RWPE1 (cell line): Measurements from ENCODE around the gene GRM1.

Source experiments
- CTCF ChIA-PET: fragments of 350-600 bp; sonication (Branson Sonifier 250); formaldehyde crosslinking; extraction: SDS; loops from one replicate; lab custom pipeline; 2021; lab: Yijun Ruan, JAX
- POLR2A ChIA-PET: fragments of 400-600 bp; formaldehyde crosslinking; extraction: SDS; loops from one replicate; lab custom pipeline; 2020; ENCODE audit warnings: antibody characterized with exemption; ENCODE audit not compliant: low non-redundant PET; lab: Yijun Ruan, JAX
- DNase-seq: peaks from one replicate; pipeline ENCODE4 v3.0.0; 2012; ENCODE audit warnings: low spot score
- H3K27ac ChIP-seq: fragments of 450-650 bp; 2 replicates; pipeline ENCODE4 v1.5.1; 2017
- TF ChIP-seq, protein P1 (sequence below): fragments of 450-650 bp; conservative IDR thresholded peaks from 2 replicates; pipeline ENCODE4 v1.5.1; 2017; ENCODE audit warnings: low read depth, mild to moderate bottlenecking

The GRM1 gene

DNA sequence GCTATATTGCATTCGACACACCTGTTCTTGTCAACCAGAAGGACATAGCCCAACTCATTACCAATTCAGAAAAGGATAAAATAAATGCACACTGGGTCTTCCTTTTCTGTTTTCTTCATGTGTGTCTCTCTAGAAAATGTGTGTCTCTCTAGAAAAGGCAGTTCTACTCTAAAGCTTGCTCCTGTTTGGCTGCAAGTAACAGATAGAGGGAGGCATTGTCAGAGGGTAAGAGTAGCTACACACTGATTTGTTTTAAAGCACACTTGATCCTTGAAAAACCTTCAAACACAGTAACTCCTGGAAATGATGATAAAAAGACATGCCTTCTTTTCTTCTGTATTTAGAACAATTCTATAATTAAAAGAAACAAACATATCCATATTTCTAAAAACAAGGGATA is 21.3 kb downstream of the GRM1 start:
- no peak overlapping the region for H3K27ac ChIP-seq
- ChIA-PET CTCF (no interaction called here), POLR2A (no interaction called here)
- DNase-seq, result no peak
- TF ChIP-seq, protein P1, sequence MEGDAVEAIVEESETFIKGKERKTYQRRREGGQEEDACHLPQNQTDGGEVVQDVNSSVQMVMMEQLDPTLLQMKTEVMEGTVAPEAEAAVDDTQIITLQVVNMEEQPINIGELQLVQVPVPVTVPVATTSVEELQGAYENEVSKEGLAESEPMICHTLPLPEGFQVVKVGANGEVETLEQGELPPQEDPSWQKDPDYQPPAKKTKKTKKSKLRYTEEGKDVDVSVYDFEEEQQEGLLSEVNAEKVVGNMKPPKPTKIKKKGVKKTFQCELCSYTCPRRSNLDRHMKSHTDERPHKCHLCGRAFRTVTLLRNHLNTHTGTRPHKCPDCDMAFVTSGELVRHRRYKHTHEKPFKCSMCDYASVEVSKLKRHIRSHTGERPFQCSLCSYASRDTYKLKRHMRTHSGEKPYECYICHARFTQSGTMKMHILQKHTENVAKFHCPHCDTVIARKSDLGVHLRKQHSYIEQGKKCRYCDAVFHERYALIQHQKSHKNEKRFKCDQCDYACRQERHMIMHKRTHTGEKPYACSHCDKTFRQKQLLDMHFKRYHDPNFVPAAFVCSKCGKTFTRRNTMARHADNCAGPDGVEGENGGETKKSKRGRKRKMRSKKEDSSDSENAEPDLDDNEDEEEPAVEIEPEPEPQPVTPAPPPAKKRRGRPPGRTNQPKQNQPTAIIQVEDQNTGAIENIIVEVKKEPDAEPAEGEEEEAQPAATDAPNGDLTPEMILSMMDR, result no peak

DNA sequence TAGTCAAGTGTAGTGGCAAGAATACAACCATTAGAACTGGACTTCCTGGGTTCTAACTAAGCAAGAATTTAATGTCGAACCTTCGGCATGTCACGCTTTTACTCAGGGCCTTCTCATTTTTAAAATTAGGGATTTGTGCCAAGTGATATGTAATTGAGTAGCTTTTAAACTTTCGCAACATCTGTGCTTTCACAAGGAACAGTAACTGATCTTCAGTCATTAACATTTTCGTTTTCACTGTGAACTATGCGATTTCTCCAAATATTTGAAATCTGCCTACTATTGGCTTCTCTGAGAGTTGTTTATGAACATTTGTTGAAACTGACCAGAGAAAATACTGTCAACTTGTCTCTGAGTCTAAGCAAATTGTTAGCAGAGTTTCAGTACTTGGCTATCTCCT is 27.6 kb downstream of the GRM1 start:
- TF ChIP-seq, protein P1, result no peak
- no peak for DNase-seq
- POLR2A ChIA-PET, result no interaction called here
- no peak overlapping the region for H3K27ac ChIP-seq
- CTCF ChIA-PET, result no interaction called here

GRCh38 chr6:146065690-146066089 is 36.8 kb downstream of the GRM1 start:
- CTCF ChIA-PET, result no interaction called here
- no peak for DNase-seq
- TF ChIP-seq, protein P1, result no peak
- POLR2A ChIA-PET, result no interaction called here
- no peak overlapping the region for H3K27ac ChIP-seq

GRCh38 chr6:146066506-146066905 is 37.6 kb downstream of the GRM1 start:
- ChIA-PET POLR2A (no interaction called here), CTCF (no interaction called here)
- TF ChIP-seq, protein P1, result no peak
- no peak for DNase-seq
- no peak overlapping the region for H3K27ac ChIP-seq

- TF ChIP-seq, protein P1, result no peak
- ChIA-PET POLR2A (no interaction called here), CTCF (no interaction called here)
These were observed 42.9 kb downstream of the GRM1 start for GRCh38 chr6:146071781-146072180.

DNA sequence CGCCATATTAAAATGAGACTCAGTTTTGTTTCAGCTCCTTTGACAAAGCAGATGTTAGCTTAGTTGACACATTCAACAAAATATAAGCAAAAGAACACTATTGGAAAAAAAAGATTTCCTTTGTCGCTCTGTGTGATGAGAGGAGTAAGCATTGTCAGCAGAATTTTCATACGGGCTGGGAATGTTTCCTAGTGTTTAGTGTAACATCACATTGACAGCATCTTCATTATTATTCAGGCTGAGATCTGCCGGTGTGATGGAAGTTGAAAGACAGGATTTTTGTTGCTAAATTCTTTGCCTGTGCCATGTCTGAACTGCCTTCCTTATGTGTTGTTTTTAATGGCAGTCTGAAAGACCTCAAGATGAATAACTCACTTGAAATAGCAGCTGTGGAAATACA is 49.1 kb downstream of the GRM1 start:
- ChIA-PET POLR2A (no interaction called here), CTCF (no interaction called here)
- TF ChIP-seq, protein P1, result no peak
- H3K27ac ChIP-seq, result no peak overlapping the region
- no peak for DNase-seq

More at GRCh38 chr6:146071781-146072180, 42.9 kb downstream of the GRM1 start:
- H3K27ac ChIP-seq, result no peak overlapping the region
- no peak for DNase-seq

- POLR2A ChIA-PET, result no interaction called here
These were observed 58.5 kb downstream of the GRM1 start for GRCh38 chr6:146087386-146087785.

More at GRCh38 chr6:146087386-146087785, 58.5 kb downstream of the GRM1 start:
- H3K27ac ChIP-seq, result no peak overlapping the region
- CTCF ChIA-PET, result no interaction called here
- TF ChIP-seq, protein P1, result no peak
- no peak for DNase-seq
